B cell (primary cell): ENCODE data around the gene ZNF804A. TPM values are rescaled to one million over a fixed set of nuclear protein-coding genes. Genes with fewer than 3 reads are reported as not detected.

Experiments used
- ATAC-seq: fragments of 200-7000 bp; cut with Tn5 transposase; one replicate; pipeline ENCODE4 v1.10.0; 2021; ENCODE audit warnings: low read depth, mild to moderate bottlenecking, moderate number of reproducible peaks, moderate library complexity
- CTCF ChIA-PET: fragments of 350-600 bp; sonication (Branson Sonifier 250); formaldehyde crosslinking; loops from one replicate; lab custom pipeline; 2021; ENCODE audit warnings: antibody characterized with exemption, inconsistent platforms; lab: Charles Lee
- POLR2A ChIA-PET: fragments of 350-600 bp; sonication (Branson Sonifier 250); formaldehyde crosslinking; loops from one replicate; lab custom pipeline; 2021; ENCODE audit warnings: antibody characterized with exemption; lab: Charles Lee
- DNase-seq: peaks from one replicate; pipeline ENCODE4 v3.0.0; 2013
- H2AFZ ChIP-seq: 2 replicates; pipeline ENCODE4 v1.6.1; 2012; ENCODE audit warnings: mild to moderate bottlenecking, low read depth, low read length; ENCODE audit not compliant: insufficient read depth, poor library complexity, severe bottlenecking
- H3K27ac ChIP-seq, 2 donors: 1 replicate in 1 of 2; 2 replicates in 1 of 2; pipeline ENCODE4 v1.5.1; 2012 to 2013; ENCODE audit warnings: low read length in 2 of 2, mild to moderate bottlenecking in 2 of 2, moderate library complexity in 1 of 2
- H3K27me3 ChIP-seq, 4 experiments: fragments of 200-600 bp in 1 of 4; sonication (generic) in 1 of 4; replicated peaks in 1 of 4; 1 replicate in 2 of 4; 2 replicates in 2 of 4; pipeline versions ENCODE4 v1.6.1 to v1.7.0; 2013 to 2016; ENCODE audit warnings: low read length in 3 of 4, mild to moderate bottlenecking in 2 of 4, mixed read lengths in 1 of 4, moderate library complexity in 1 of 4; ENCODE audit not compliant: insufficient read depth in 4 of 4, control insufficient read depth in 3 of 4; ENCODE audit errors: control extremely low read depth in 1 of 4
- H3K36me3 ChIP-seq, 2 experiments: replicated peaks in 1 of 2; 1 replicate in 1 of 2; 2 replicates in 1 of 2; pipeline versions ENCODE4 v1.6.1 to v1.7.1; 2013; ENCODE audit warnings: low read length in 1 of 2; ENCODE audit not compliant: insufficient read depth in 2 of 2, control insufficient read depth in 1 of 2; ENCODE audit errors: control extremely low read depth in 1 of 2, extremely low read depth in 1 of 2
- H3K4me1 ChIP-seq, 2 donors: fragments of 200-600 bp in 1 of 2; sonication (generic) in 1 of 2; 1 replicate in 1 of 2; 2 replicates in 1 of 2; pipeline versions ENCODE4 v1.5.1 to v1.6.1; 2013 to 2017; ENCODE audit warnings: low read length in 2 of 2; ENCODE audit not compliant: control insufficient read depth in 2 of 2, insufficient read depth in 2 of 2
- H3K4me2 ChIP-seq: replicated peaks from 2 replicates; pipeline ENCODE3; 2012; ENCODE audit warnings: mild to moderate bottlenecking, low read depth, low read length; ENCODE audit not compliant: poor library complexity, severe bottlenecking
- H3K4me3 ChIP-seq, 5 experiments: fragments of 200-600 bp in 1 of 5; sonication (generic) in 1 of 5; 1 replicate in 3 of 5; 2 replicates in 2 of 5; pipeline versions ENCODE4 v1.5.1 to v1.7.0; 2011 to 2016; ENCODE audit warnings: low read length in 4 of 5, mild to moderate bottlenecking in 4 of 5, low read depth in 2 of 5, control low read depth in 1 of 5, moderate library complexity in 1 of 5; ENCODE audit not compliant: insufficient read depth in 1 of 5; ENCODE audit errors: control extremely low read depth in 1 of 5, extremely low read depth in 1 of 5
- H3K79me2 ChIP-seq: fragments of 200-600 bp; sonication (generic); one replicate; pipeline ENCODE4 v1.6.0; 2016; ENCODE audit warnings: low read length; ENCODE audit not compliant: control insufficient read depth, insufficient read depth
- H3K9ac ChIP-seq: fragments of 200-600 bp; sonication (generic); 2 replicates; pipeline ENCODE4 v1.6.1; 2017; ENCODE audit warnings: mild to moderate bottlenecking, low read length, moderate library complexity
- H3K9me3 ChIP-seq, 3 donors: one replicate each; pipeline versions ENCODE4 v1.6.1 to v1.7.1; 2013; ENCODE audit warnings: low read length in 2 of 3; ENCODE audit not compliant: control insufficient read depth in 2 of 3, insufficient read depth in 1 of 3; ENCODE audit errors: control extremely low read depth in 1 of 3
- H4K20me1 ChIP-seq: 2 replicates; pipeline ENCODE4 v1.6.0; 2012; ENCODE audit warnings: mild to moderate bottlenecking, low read length; ENCODE audit not compliant: insufficient read depth, control insufficient read depth, poor library complexity, severe bottlenecking
- H3K27ac Mint-ChIP-seq: one replicate; pipeline ENCODE4 v1.8.0; 2021; ENCODE audit warnings: mixed read lengths
- H3K27me3 Mint-ChIP-seq: one replicate; pipeline ENCODE4 v1.8.0; 2021; ENCODE audit warnings: mixed read lengths
- H3K4me1 Mint-ChIP-seq: one replicate; pipeline ENCODE4 v1.8.0; 2021; ENCODE audit warnings: mixed read lengths
- H3K4me3 Mint-ChIP-seq: one replicate; pipeline ENCODE4 v1.8.0; 2021; ENCODE audit warnings: mixed read lengths
- H3K9me3 Mint-ChIP-seq: one replicate; pipeline ENCODE4 v1.8.0; 2022; ENCODE audit warnings: mixed read lengths; ENCODE audit not compliant: insufficient read depth
- CTCF ChIP-seq: fragments of 200-600 bp; IDR thresholded peaks from one replicate; pipeline ENCODE4 v1.8.0; 2022; ENCODE audit warnings: antibody characterized with exemption, mild to moderate bottlenecking
- EZH2 ChIP-seq: IDR thresholded peaks from 2 replicates; pipeline ENCODE4 v1.6.1; 2012; ENCODE audit warnings: borderline replicate concordance, low read depth, mild to moderate bottlenecking, moderate library complexity, low read length; ENCODE audit not compliant: insufficient read depth, poor library complexity, severe bottlenecking
- WGBS: methylation state at CpG from one replicate; pipeline ENCODE4 v1.1.5; 2013; ENCODE audit warnings: missing lambda C conversion rate; ENCODE audit not compliant: insufficient coverage; 5-methylcytosine and 5-hydroxymethylcytosine counted together
- intact Hi-C: fragments of 100-400 bp; cut with micrococcal nuclease; formaldehyde crosslinking; loops from one replicate; pipeline ENCODE4 v1.10.0; 2022
- polyA plus RNA-seq: library from polyadenylated mRNA; depleted of rRNA; stranded (reverse); fragments of >200 nt; gene quantifications from 2 replicates; pipeline ENCODE4 v1.2.3, GENCODE V29; 2012
- total RNA-seq, 2 donors: library from RNA; stranded (reverse); fragments of 120-200 nt in 1 of 2; gene quantifications; 1 replicate in 1 of 2; 2 replicates in 1 of 2; pipeline versions ENCODE4 v1.2.3 to v1.2.4, GENCODE V29; 2013 to 2022

ZNF804A gene
- total and polyA plus RNA-seq, 2 donors (not counting 1 experiment from before 2014, with no cell fraction given) = 1.2 to 2.4 TPM

DNA sequence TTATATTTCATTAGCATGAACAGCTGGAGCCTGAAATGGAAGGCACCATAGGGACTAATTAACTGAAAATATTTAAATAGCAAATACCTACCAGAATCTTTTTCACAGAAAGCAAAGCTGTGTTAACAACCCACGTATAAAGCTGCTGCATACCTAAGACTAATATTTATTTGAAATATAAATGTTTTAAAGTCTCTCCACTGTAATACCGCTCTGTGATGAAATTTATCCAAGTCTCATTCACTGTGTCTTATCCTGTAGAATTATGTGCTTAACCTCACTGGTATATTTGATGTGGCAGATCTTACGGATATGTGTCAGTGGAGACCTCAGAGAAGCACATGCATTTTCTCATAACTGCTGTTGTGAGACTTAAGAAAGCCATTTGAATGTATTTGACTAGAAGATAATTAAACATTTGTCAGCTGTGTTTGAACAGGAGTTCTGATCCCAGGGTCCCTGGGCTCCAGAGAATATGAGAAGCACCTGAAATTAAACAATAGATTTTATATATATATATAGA lies 373.3 kb downstream of the ZNF804A start:
- H2AFZ ChIP-seq = no peak overlapping the region
- ATAC-seq (no peak), DNase-seq (no peak)
- Mint-ChIP-seq H3K9me3 (no peaks in the 10 kb centered on the region), H3K27me3 (no peaks in the 10 kb centered on the region), H3K4me1 (no peaks in the 10 kb centered on the region), H3K27ac (no peak overlapping the region), H3K4me3 (no peak overlapping the region)
- no peak overlapping the region for H3K4me3 ChIP-seq
- POLR2A ChIA-PET = no interaction called here
- no peaks in the 10 kb centered on the region for H3K9me3 ChIP-seq
- intact Hi-C loops = no loop called here
- no peaks in the 10 kb centered on the region for H3K4me1 ChIP-seq
- H3K27me3 ChIP-seq = no peaks in the 10 kb centered on the region
- H3K9ac ChIP-seq = no peak overlapping the region
- H4K20me1 ChIP-seq = no peaks in the 10 kb centered on the region
- CTCF ChIA-PET = no interaction called here
- H3K36me3 ChIP-seq = no peaks in the 10 kb centered on the region
- no peak overlapping the region for H3K4me2 ChIP-seq
- no peak overlapping the region for H3K27ac ChIP-seq
- no peaks in the 10 kb centered on the region for H3K79me2 ChIP-seq
- TF ChIP-seq CTCF (no peak), EZH2 (no peak)
- 100% methylated on average over 1 of the region's 3 CpGs for WGBS
